ENCODE measurements around the gene RAB28. TPM values are rescaled to one million over a fixed set of nuclear protein-coding genes. Genes with fewer than 3 reads are reported as not detected.

The RAB28 gene
- total and polyA plus RNA-seq, 2 of the 8 experiments (the other 6 are each of a cell fraction or from before 2014, with no cell fraction given), result 16.0 to 18.7 TPM

DNA sequence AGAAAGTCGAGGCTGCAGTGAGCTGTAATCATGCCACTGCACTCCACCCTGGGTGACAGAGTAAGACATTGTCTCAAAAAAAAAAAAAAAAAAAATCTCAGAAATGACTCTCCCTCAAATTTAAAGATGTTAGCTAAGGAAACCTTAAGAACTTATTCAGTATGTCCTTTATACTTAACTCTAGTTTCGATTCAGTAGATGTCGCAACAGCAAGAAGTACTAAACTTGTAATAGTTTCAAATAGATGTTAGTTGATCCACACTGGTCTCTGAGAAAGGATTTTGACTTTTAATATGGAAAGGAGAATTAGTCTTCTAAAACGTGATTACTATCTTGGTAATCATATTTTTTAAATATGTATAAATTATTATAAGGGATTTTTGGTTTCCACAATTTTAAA, 30.6 kb upstream of the RAB28 start (continued):
- TF ChIP-seq SP4 (IDR thresholded peaks at IDR 0.05; ENCODE audit: low read length) (no peak), RAD21 (IDR thresholded peaks at IDR 0.05 in 1 of 2, conservative IDR thresholded peaks at IDR 0.05 in 1 of 2; ENCODE audit: low read depth in 2 of 2, low read length in 2 of 2) (no peak)
- TF ChIP-seq, protein P1, sequence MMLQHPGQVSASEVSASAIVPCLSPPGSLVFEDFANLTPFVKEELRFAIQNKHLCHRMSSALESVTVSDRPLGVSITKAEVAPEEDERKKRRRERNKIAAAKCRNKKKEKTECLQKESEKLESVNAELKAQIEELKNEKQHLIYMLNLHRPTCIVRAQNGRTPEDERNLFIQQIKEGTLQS (IDR thresholded peaks at IDR 0.05; ENCODE audit: insufficient read depth, low read depth, low read length), result no peak
- TF ChIP-seq, protein P2, sequence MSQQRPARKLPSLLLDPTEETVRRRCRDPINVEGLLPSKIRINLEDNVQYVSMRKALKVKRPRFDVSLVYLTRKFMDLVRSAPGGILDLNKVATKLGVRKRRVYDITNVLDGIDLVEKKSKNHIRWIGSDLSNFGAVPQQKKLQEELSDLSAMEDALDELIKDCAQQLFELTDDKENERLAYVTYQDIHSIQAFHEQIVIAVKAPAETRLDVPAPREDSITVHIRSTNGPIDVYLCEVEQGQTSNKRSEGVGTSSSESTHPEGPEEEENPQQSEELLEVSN (IDR thresholded peaks at IDR 0.05), result no peak

Measured in H1 (cell line).